Transverse colon (tissue), 4 donors: Measurements from ENCODE around the gene ITPKA.

Experiments
- POLR2A ChIP-seq: fragments of 450-650 bp; IDR thresholded peaks from one replicate; pipeline ENCODE4 v1.6.1; 2016; ENCODE audit warnings: antibody characterized with exemption, mild to moderate bottlenecking, moderate library complexity
- POLR2AphosphoS5 ChIP-seq, 3 donors: sonication (generic); formaldehyde crosslinking; IDR thresholded peaks; one replicate each; pipeline ENCODE4 v1.6.1; 2016; ENCODE audit warnings: antibody characterized with exemption in 3 of 3
- TF ChIP-seq, protein P1 (sequence below), 5 experiments: fragments of 200-600 bp in 3 of 5; fragments of 450-650 bp in 2 of 5; sonication (generic) in 3 of 5; IDR thresholded peaks; 1 replicate in 2 of 5; 2 replicates in 3 of 5; pipeline ENCODE4 v1.5.1; 2016 to 2017; ENCODE audit warnings: antibody characterized with exemption in 5 of 5, inconsistent platforms in 3 of 5, mild to moderate bottlenecking in 2 of 5, moderate library complexity in 1 of 5

GRCh38 chr15:41510728-41511127 is 17.1 kb downstream of the ITPKA start:
- TF ChIP-seq POLR2A (no peak), POLR2AphosphoS5 (IDR thresholded peaks at IDR 0.05) (no peak)
- TF ChIP-seq, protein P1, sequence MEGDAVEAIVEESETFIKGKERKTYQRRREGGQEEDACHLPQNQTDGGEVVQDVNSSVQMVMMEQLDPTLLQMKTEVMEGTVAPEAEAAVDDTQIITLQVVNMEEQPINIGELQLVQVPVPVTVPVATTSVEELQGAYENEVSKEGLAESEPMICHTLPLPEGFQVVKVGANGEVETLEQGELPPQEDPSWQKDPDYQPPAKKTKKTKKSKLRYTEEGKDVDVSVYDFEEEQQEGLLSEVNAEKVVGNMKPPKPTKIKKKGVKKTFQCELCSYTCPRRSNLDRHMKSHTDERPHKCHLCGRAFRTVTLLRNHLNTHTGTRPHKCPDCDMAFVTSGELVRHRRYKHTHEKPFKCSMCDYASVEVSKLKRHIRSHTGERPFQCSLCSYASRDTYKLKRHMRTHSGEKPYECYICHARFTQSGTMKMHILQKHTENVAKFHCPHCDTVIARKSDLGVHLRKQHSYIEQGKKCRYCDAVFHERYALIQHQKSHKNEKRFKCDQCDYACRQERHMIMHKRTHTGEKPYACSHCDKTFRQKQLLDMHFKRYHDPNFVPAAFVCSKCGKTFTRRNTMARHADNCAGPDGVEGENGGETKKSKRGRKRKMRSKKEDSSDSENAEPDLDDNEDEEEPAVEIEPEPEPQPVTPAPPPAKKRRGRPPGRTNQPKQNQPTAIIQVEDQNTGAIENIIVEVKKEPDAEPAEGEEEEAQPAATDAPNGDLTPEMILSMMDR (IDR thresholded peaks at IDR 0.05), result no peak
